ENCODE results near the gene SLC9A3.

GRCh38 chr5:431711-432050, 92.6 kb downstream of the SLC9A3 start:
- TF ChIP-seq EZH2 (IDR thresholded peaks at IDR 0.05; ENCODE audit: insufficient read depth, poor library complexity, severe bottlenecking) (no peak), EZH2phosphoT487 (IDR thresholded peaks at IDR 0.05; ENCODE audit: insufficient read depth, low read depth) (no peak)

Data from GM23248 (cell line).